Omental fat pad (tissue), 4 donors: Measurements from ENCODE around the gene DEFB110. TPM values are rescaled to one million over a fixed set of nuclear protein-coding genes. Genes with fewer than 3 reads are reported as not detected.

Experiments
- ATAC-seq: fragments of 150-250 bp; one replicate; pipeline ENCODE4 v1.9.1; 2016; ENCODE audit warnings: mild to moderate bottlenecking, moderate library complexity; ENCODE audit not compliant: low FRiP score
- DNase-seq: peaks from one replicate; pipeline ENCODE4 v3.0.0-alpha.2; 2019; ENCODE audit warnings: low spot score
- CTCF ChIP-seq, 3 donors: fragments of 450-650 bp; IDR thresholded peaks; one replicate each; pipeline ENCODE4 v1.5.1; 2016 to 2017; ENCODE audit warnings: antibody characterized with exemption in 3 of 3, mild to moderate bottlenecking in 3 of 3, moderate library complexity in 2 of 3
- total RNA-seq, 4 donors: library from RNA; depleted of rRNA; stranded (reverse); fragments of >200 nt; gene quantifications; one replicate each; pipeline ENCODE4 v1.1.0, GENCODE V29; 2016

Gene DEFB110
- not detected for total RNA-seq

- DNase-seq: no peak
- no peak for TF ChIP-seq CTCF (IDR thresholded peaks at IDR 0.05)
- no peak for ATAC-seq
Measured at GRCh38 chr6:50021894-50022293, at the start of gene DEFB110. DEFB110 (minus strand) TSS chr6:50021994; CDS start chr6:50021935, 59 bp downstream.

- no peak for DNase-seq
- no peak for TF ChIP-seq CTCF (IDR thresholded peaks at IDR 0.05)
- ATAC-seq: no peak
Measured at GRCh38 chr6:50070101-50070500, 48.3 kb upstream of the DEFB110 start.

GRCh38 chr6:50062051-50062450 lies 40.3 kb upstream of the DEFB110 start:
- ATAC-seq (no peak), DNase-seq (no peak)
- no peak for TF ChIP-seq CTCF (IDR thresholded peaks at IDR 0.05)

GRCh38 chr6:50056242-50056641 lies 34.4 kb upstream of the DEFB110 start:
- no peak for ATAC-seq
- no peak for DNase-seq
- no peak for TF ChIP-seq CTCF (IDR thresholded peaks at IDR 0.05)

GRCh38 chr6:50049829-50050228 lies 28.0 kb upstream of the DEFB110 start, which contains the start of gene DEFB112:
DEFB112 (minus strand) TSS chr6:50049929; CDS start chr6:50049869, 60 bp downstream.
- TF ChIP-seq CTCF (IDR thresholded peaks at IDR 0.05): no peak
- DNase-seq (no peak), ATAC-seq (no peak)

- no peak for TF ChIP-seq CTCF (IDR thresholded peaks at IDR 0.05)
- ATAC-seq (no peak), DNase-seq (no peak)
Measured at GRCh38 chr6:50047026-50047425, 25.2 kb upstream of the DEFB110 start.

- ATAC-seq: no peak
- TF ChIP-seq CTCF (IDR thresholded peaks at IDR 0.05): no peak
- DNase-seq: no peak
Measured at GRCh38 chr6:50030777-50031562, 9.2 kb upstream of the DEFB110 start.
